Measurements from ENCODE around the gene TAF11L2.
"Not testable (repeated sequence)": the region's sequence is repeated elsewhere in the genome, so short reads cannot be mapped to it uniquely, and the experiment has no call there.

DNA sequence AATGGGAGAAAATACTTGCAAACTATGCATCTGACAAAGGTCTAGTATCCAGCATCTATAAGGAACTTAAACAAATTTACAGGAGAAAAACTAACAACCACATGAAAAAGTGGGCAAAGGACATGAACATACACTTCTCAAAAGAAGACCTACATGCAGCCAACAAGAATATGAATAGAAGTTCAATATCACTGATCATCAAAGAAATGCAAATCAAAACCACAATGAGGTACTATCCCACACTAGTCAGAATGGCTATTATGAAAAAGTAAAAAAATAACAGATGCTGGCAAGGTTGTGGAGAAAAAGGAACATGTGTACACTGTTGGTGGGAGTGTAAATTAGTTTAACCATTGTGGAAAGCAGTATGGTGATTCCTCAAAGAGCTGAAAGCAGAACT, 23.0 kb upstream of the TAF11L2 start:
- TF ChIP-seq, protein P1, sequence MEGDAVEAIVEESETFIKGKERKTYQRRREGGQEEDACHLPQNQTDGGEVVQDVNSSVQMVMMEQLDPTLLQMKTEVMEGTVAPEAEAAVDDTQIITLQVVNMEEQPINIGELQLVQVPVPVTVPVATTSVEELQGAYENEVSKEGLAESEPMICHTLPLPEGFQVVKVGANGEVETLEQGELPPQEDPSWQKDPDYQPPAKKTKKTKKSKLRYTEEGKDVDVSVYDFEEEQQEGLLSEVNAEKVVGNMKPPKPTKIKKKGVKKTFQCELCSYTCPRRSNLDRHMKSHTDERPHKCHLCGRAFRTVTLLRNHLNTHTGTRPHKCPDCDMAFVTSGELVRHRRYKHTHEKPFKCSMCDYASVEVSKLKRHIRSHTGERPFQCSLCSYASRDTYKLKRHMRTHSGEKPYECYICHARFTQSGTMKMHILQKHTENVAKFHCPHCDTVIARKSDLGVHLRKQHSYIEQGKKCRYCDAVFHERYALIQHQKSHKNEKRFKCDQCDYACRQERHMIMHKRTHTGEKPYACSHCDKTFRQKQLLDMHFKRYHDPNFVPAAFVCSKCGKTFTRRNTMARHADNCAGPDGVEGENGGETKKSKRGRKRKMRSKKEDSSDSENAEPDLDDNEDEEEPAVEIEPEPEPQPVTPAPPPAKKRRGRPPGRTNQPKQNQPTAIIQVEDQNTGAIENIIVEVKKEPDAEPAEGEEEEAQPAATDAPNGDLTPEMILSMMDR (IDR thresholded peaks at IDR 0.05): not testable (repeated sequence)
- not testable (repeated sequence) for TF ChIP-seq POLR2A, POLR2AphosphoS5, EP300 (IDR thresholded peaks at IDR 0.05)

All from stomach (tissue), 4 donors.